A673 (cell line): ENCODE data around the gene LMBRD1. TPM values are rescaled to one million over a fixed set of nuclear protein-coding genes. Genes with fewer than 3 reads are reported as not detected.
"Not testable (repeated sequence)": the region's sequence is repeated elsewhere in the genome, so short reads cannot be mapped to it uniquely, and the experiment has no call there.

ENCODE experiments used
- BruUV-seq: library from RNA; stranded (reverse); fragments of 400-500 nt; replicated peaks from 2 replicates; lab custom pipeline; 2021; lab: Mats Ljungman, UMichigan
- CTCF ChIA-PET: fragments of 300-600 bp; sonication (Branson Sonifier 250); formaldehyde crosslinking; loops from one replicate; lab custom pipeline; 2022; ENCODE audit warnings: antibody characterized with exemption; lab: Charles Lee
- POLR2A ChIA-PET: fragments of 300-600 bp; sonication (Branson Sonifier 250); formaldehyde crosslinking; loops from one replicate; lab custom pipeline; 2022; ENCODE audit warnings: antibody characterized with exemption; ENCODE audit not compliant: low non-redundant PET; lab: Charles Lee
- DNase-seq: peaks from one replicate; pipeline ENCODE4 v3.0.0-alpha.2; 2015; ENCODE audit warnings: low spot score
- H3K27ac ChIP-seq: fragments of 200-600 bp; sonication (generic); 2 replicates; pipeline ENCODE4 v1.5.1; 2016; ENCODE audit warnings: mixed run types, low read depth, mild to moderate bottlenecking, mixed read lengths, antibody characterized with exemption, low read length; ENCODE audit not compliant: poor library complexity, severe bottlenecking
- H3K27me3 ChIP-seq: fragments of 200-600 bp; sonication (generic); replicated peaks from 2 replicates; pipeline ENCODE4 v1.6.1; 2017; ENCODE audit warnings: mixed run types, low read depth, mild to moderate bottlenecking, mixed read lengths, antibody characterized with exemption, low read length; ENCODE audit not compliant: insufficient read depth, poor library complexity
- H3K36me3 ChIP-seq: fragments of 200-600 bp; sonication (generic); 2 replicates; pipeline ENCODE4 v1.6.1; 2016; ENCODE audit warnings: mixed run types, mild to moderate bottlenecking, mixed read lengths, antibody characterized with exemption, low read length; ENCODE audit not compliant: insufficient read depth, poor library complexity, severe bottlenecking
- H3K4me1 ChIP-seq: fragments of 200-600 bp; sonication (generic); 2 replicates; pipeline ENCODE4 v1.6.1; 2017; ENCODE audit warnings: mixed run types, mild to moderate bottlenecking, mixed read lengths, antibody characterized with exemption, low read length; ENCODE audit not compliant: insufficient read depth, poor library complexity, severe bottlenecking
- H3K4me3 ChIP-seq: fragments of 200-600 bp; sonication (generic); 2 replicates; pipeline ENCODE4 v1.5.1; 2016; ENCODE audit warnings: low read depth, mixed run types, mild to moderate bottlenecking, mixed read lengths, low read length; ENCODE audit not compliant: poor library complexity, severe bottlenecking
- H3K9me3 ChIP-seq: fragments of 200-600 bp; sonication (generic); 2 replicates; pipeline ENCODE4 v1.6.1; 2016; ENCODE audit warnings: mixed run types, low read depth, mild to moderate bottlenecking, mixed read lengths, antibody characterized with exemption, low read length; ENCODE audit not compliant: poor library complexity, severe bottlenecking
- EZH2 ChIP-seq: fragments of 200-600 bp; sonication (generic); IDR thresholded peaks from 2 replicates; pipeline ENCODE4 v1.6.1; 2017; ENCODE audit warnings: borderline replicate concordance, low read depth, mild to moderate bottlenecking, mixed read lengths, antibody characterized with exemption, low read length; ENCODE audit not compliant: poor library complexity, severe bottlenecking
- intact Hi-C: fragments of 100-400 bp; cut with micrococcal nuclease; formaldehyde crosslinking; loops from one replicate; pipeline ENCODE4 v1.10.0; 2022; ENCODE audit not compliant: unreplicated experiment
- total RNA-seq: library from RNA; stranded (reverse); gene quantifications from 2 replicates; pipeline ENCODE4 v1.2.3, GENCODE V29; 2021
- TF ChIP-seq, protein P1 (sequence below): fragments of 300-800, 200-600 bp; sonication (generic); conservative IDR thresholded peaks from 2 replicates; pipeline ENCODE4 v1.5.1; 2017; ENCODE audit warnings: low read depth, mild to moderate bottlenecking, antibody characterized with exemption, low read length, moderate library complexity, mixed read lengths

Gene LMBRD1
- total RNA-seq, 1 experiment from 2014 or later: 19.8 TPM

DNA sequence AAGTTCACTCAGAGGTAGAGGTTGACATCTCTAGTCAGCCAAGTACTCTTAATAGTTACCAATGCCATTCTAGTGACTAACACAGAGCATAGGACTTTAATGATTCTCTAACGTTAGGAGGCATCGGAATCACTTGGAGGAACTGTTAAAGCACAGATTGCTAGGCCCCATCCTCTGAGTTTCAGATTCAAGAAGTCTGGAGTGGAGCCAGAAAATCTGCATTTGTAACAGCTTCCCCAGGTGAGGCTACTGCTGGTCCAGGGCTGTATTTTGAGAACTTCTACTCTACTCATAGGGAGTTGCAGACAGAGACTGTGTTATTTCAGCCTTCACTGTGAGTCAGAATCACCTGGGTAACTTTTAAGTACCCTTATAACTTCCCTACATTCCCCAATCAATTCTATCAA is 5.7 kb downstream of the LMBRD1 start:
- no peak overlapping the region for H3K27ac ChIP-seq
- peaks cover 7% of the 10 kb centered on the region for H3K36me3 ChIP-seq
- peaks cover 29% of the 10 kb centered on the region for H3K4me1 ChIP-seq
- no peaks in the 10 kb centered on the region for H3K27me3 ChIP-seq
- TF ChIP-seq EZH2: no peak
- TF ChIP-seq, protein P1, sequence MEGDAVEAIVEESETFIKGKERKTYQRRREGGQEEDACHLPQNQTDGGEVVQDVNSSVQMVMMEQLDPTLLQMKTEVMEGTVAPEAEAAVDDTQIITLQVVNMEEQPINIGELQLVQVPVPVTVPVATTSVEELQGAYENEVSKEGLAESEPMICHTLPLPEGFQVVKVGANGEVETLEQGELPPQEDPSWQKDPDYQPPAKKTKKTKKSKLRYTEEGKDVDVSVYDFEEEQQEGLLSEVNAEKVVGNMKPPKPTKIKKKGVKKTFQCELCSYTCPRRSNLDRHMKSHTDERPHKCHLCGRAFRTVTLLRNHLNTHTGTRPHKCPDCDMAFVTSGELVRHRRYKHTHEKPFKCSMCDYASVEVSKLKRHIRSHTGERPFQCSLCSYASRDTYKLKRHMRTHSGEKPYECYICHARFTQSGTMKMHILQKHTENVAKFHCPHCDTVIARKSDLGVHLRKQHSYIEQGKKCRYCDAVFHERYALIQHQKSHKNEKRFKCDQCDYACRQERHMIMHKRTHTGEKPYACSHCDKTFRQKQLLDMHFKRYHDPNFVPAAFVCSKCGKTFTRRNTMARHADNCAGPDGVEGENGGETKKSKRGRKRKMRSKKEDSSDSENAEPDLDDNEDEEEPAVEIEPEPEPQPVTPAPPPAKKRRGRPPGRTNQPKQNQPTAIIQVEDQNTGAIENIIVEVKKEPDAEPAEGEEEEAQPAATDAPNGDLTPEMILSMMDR: no peak
- BruUV-seq: no TSS peak
- H3K4me3 ChIP-seq: no peak overlapping the region
- peak; percentile 45 for DNase-seq
- CTCF ChIA-PET: no interaction called here
- POLR2A ChIA-PET: no interaction called here
- no peaks in the 10 kb centered on the region for H3K9me3 ChIP-seq
- intact Hi-C loops: no loop called here

DNA sequence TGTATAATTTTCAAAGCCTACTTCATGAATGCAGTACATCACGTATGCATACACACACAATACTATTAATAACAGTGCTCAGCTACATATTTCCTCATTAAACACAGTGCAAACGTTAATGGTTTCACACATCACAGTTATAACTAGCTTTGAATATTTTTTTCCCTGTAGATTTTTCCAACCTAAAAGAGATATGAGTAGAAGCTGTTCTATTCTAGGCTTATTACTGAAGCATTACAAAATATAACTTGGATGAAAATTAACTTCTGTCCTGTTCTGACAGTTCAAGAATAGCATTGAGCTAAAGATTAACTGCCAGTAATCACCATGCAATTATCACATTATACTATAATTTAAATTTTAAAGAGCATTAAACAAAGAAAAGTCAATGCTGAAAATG is 6.2 kb downstream of the LMBRD1 start:
- TF ChIP-seq, protein P1: no peak
- TF ChIP-seq EZH2: no peak
- intact Hi-C loops: no loop called here
- ChIA-PET CTCF (no interaction called here), POLR2A (no interaction called here)
- H3K4me3 ChIP-seq: no peak overlapping the region
- H3K27me3 ChIP-seq: no peaks in the 10 kb centered on the region
- peaks cover 7% of the 10 kb centered on the region for H3K36me3 ChIP-seq
- no peaks in the 10 kb centered on the region for H3K9me3 ChIP-seq
- no TSS peak for BruUV-seq
- peaks cover 29% of the 10 kb centered on the region for H3K4me1 ChIP-seq
- no peak overlapping the region for H3K27ac ChIP-seq
- no peak for DNase-seq

DNA sequence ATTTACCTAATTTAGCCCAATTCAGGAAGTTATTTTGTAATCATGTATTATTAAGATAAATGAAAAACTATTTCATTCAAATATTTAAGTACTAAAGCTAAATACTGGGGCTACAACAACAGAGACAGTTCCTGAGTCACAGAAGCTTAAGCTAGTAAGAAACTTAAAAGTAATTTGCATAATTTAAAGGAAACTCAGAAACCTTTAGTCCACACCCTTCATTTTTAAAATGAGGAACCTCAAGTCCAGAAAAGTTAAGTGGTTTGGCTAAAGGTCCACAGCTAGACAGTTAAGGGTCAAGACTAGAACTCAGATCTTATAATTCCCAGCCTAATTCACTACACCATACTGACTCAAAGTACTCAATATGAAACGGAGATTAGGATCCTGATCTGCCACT is 7.2 kb downstream of the LMBRD1 start:
- BruUV-seq: no TSS peak
- CTCF ChIA-PET: no interaction called here

DNA sequence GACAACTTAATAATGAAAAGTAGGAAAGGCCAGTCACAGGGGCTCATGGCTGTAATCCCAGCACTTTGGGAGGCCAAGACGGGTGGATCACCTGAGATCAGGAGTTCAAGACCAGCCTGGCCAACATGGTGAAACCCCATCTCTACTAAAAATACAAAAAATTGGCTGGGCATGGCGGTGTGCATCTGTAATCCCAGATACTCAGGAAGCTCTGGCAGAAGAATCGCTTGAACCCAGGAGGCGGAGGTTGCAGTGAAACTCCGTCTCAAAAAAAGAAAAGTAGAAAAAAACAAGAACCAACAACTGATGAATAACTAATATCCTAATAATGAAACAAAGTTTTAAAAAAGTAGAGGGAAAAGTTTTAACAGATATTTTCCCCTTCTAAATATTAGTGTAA is 9.4 kb downstream of the LMBRD1 start:
- POLR2A ChIA-PET, CTCF ChIA-PET, BruUV-seq, H3K27me3 ChIP-seq, intact Hi-C loops, DNase-seq, H3K36me3 ChIP-seq, H3K9me3 ChIP-seq, H3K27ac ChIP-seq, H3K4me3 ChIP-seq: not testable (repeated sequence)
- H3K4me1 ChIP-seq: peaks cover 22% of the 10 kb centered on the region

More for the DNA sequence above, 7.2 kb downstream of the LMBRD1 start:
- H3K4me1 ChIP-seq: peaks cover 22% of the 10 kb centered on the region
- no peak overlapping the region for H3K27ac ChIP-seq
- no peak for DNase-seq
- H3K36me3 ChIP-seq: peaks cover 7% of the 10 kb centered on the region
- no peak for TF ChIP-seq EZH2
- TF ChIP-seq, protein P1: no peak
- no peaks in the 10 kb centered on the region for H3K9me3 ChIP-seq
- no peaks in the 10 kb centered on the region for H3K27me3 ChIP-seq
- POLR2A ChIA-PET: interaction anchor here (0.7 kb wide), 1 partner anchor 49 kb away, joined by 3 read pairs; no protein-coding TSS in a partner anchor
- H3K4me3 ChIP-seq: no peak overlapping the region
- intact Hi-C loops: no loop called here
